HG03469 (cell line): ENCODE results near the gene GRK2.

Experiments used
- ATAC-seq: cut with Tn5 transposase; IDR thresholded peaks from one replicate; pipeline ENCODE4 v1.9.1; 2021; ENCODE audit warnings: mild to moderate bottlenecking, moderate library complexity, moderate number of reproducible peaks; ENCODE audit not compliant: unreplicated experiment

Gene GRK2

GRCh38 chr11:67280788-67281551 lies 14.7 kb downstream of the GRK2 start:
- ATAC-seq, result no peak

GRCh38 chr11:67281552-67282150 lies 15.4 kb downstream of the GRK2 start:
- no peak for ATAC-seq

- no peak for ATAC-seq
These were observed 16.0 kb downstream of the GRK2 start for GRCh38 chr11:67282155-67282875.

- ATAC-seq, result no peak
These were observed 16.7 kb downstream of the GRK2 start for GRCh38 chr11:67282876-67283371.

GRCh38 chr11:67283481-67283963 lies 17.2 kb downstream of the GRK2 start:
- ATAC-seq, result no peak

- ATAC-seq, result no peak
These were observed 18.7 kb downstream of the GRK2 start for GRCh38 chr11:67284811-67285540.

GRCh38 chr11:67285541-67286498 lies 19.5 kb downstream of the GRK2 start:
- no peak for ATAC-seq

- ATAC-seq, result no peak
These were observed 20.5 kb downstream of the GRK2 start for GRCh38 chr11:67286621-67287333.

GRCh38 chr11:67287355-67288197 lies 21.3 kb downstream of the GRK2 start:
- no peak for ATAC-seq

- ATAC-seq, result no peak
These were observed 21.9 kb downstream of the GRK2 start for GRCh38 chr11:67288198-67288451.

GRCh38 chr11:67288452-67289225 lies 22.4 kb downstream of the GRK2 start:
- peak; percentile 39 for ATAC-seq

- peak; percentile 25 for ATAC-seq
These were observed 23.0 kb downstream of the GRK2 start, which contains the start of gene ANKRD13D for GRCh38 chr11:67289226-67289650. TSS of gene ANKRD13D (plus strand) at chr11:67289303. CDS start at chr11:67289461, 158 bp downstream.

GRCh38 chr11:67289651-67290479 lies 23.6 kb downstream of the GRK2 start:
- ATAC-seq, result no peak

- no peak for ATAC-seq
These were observed 24.5 kb downstream of the GRK2 start for GRCh38 chr11:67290801-67291200.

GRCh38 chr11:67291481-67292381 lies 25.5 kb downstream of the GRK2 start:
- no peak for ATAC-seq

GRCh38 chr11:67292671-67293070 lies 26.4 kb downstream of the GRK2 start:
- no peak for ATAC-seq
